Sigmoid colon (tissue), 7 donors: ENCODE measurements around the gene HOPX. TPM values are rescaled to one million over a fixed set of nuclear protein-coding genes. Genes with fewer than 3 reads are reported as not detected.

Source experiments
- DNase-seq: peaks from one replicate; pipeline ENCODE4 v3.0.0-alpha.2; 2019
- H3K27ac ChIP-seq, 4 donors: fragments of 200-600 bp; sonication (generic); one replicate each; pipeline ENCODE4 v1.5.1; 2016 to 2019; ENCODE audit warnings: mild to moderate bottlenecking in 1 of 4
- H3K27me3 ChIP-seq, 3 donors: fragments of 200-600 bp; sonication (generic); one replicate each; pipeline ENCODE4 v1.5.1; 2019; ENCODE audit warnings: mild to moderate bottlenecking in 1 of 3
- H3K36me3 ChIP-seq, 4 donors: fragments of 200-600 bp; sonication (generic); one replicate each; pipeline ENCODE4 v1.5.1; 2016 to 2019
- H3K4me1 ChIP-seq, 4 donors: fragments of 200-600 bp; sonication (generic); one replicate each; pipeline ENCODE4 v1.5.1; 2017 to 2019
- H3K4me3 ChIP-seq, 4 donors: fragments of 200-600 bp; sonication (generic); one replicate each; pipeline ENCODE4 v1.5.1; 2017 to 2019; ENCODE audit warnings: mild to moderate bottlenecking in 2 of 4, moderate library complexity in 1 of 4
- H3K9me3 ChIP-seq, 4 donors: fragments of 200-600 bp in 3 of 4; sonication (generic) in 3 of 4; one replicate each; pipeline versions ENCODE4 v1.5.1 to v1.6.1; 2013 to 2019
- CTCF ChIP-seq, 4 experiments: fragments of 450-650 bp in 3 of 4; fragments of 200-600 bp in 1 of 4; IDR thresholded peaks; one replicate each; pipeline ENCODE4 v1.5.1; 2016 to 2019; ENCODE audit warnings: antibody characterized with exemption in 4 of 4, mild to moderate bottlenecking in 3 of 4, moderate library complexity in 2 of 4
- EP300 ChIP-seq, 4 donors: sonication (generic); formaldehyde crosslinking; IDR thresholded peaks; one replicate each; pipeline ENCODE4 v1.6.1; 2017; ENCODE audit warnings: antibody characterized with exemption in 4 of 4
- POLR2A ChIP-seq, 2 donors: fragments of 450-650 bp; IDR thresholded peaks; one replicate each; pipeline ENCODE4 v1.6.1; 2016; ENCODE audit warnings: antibody characterized with exemption in 2 of 2, mild to moderate bottlenecking in 2 of 2, moderate library complexity in 2 of 2
- POLR2AphosphoS5 ChIP-seq, 4 donors: sonication (generic); formaldehyde crosslinking; IDR thresholded peaks; one replicate each; pipeline ENCODE4 v1.6.1; 2017; ENCODE audit warnings: antibody characterized with exemption in 4 of 4
- WGBS, 2 donors: extraction: QIAGEN DNeasy Blood & Tissue Kit; methylation state at CpG; one replicate each; pipeline ENCODE4 v1.1.7; 2013; 5-methylcytosine and 5-hydroxymethylcytosine counted together
- intact Hi-C: fragments of 100-400 bp; cut with DNase I; formaldehyde crosslinking; loops from one replicate; pipeline ENCODE4 v1.15.1; 2023
- polyA plus RNA-seq, 3 donors: library from polyadenylated mRNA; stranded (reverse); fragments of 200-250 nt; gene quantifications; one replicate each; pipeline ENCODE4 v1.2.3, GENCODE V29; 2013
- total RNA-seq, 4 donors: library from RNA; depleted of rRNA; stranded (reverse); fragments of >200 nt; gene quantifications; one replicate each; pipeline ENCODE4 v1.1.0, GENCODE V29; 2016
- donor health status: healthy with polysubstance abuse.
- donor health status: Bipolar disorder and iron deficiency.
- donor health status: healthy.

Gene HOPX
- total and polyA plus RNA-seq, 7 donors, result 2.5 to 57.9 (median 24.7) TPM

- Histone ChIP-seq H3K27ac (peak overlapping the region in 1 of 4 donors; percentile 93), H3K9me3 (no peaks in the 10 kb centered on the region), H3K4me1 (peaks cover 0 to 46% (median 35%) of the 10 kb centered on the region in 4 donors), H3K4me3 (no peak overlapping the region), H3K36me3 (peaks cover 0 to 17% (median 0%) of the 10 kb centered on the region in 4 donors), H3K27me3 (peaks cover 0 to 7% (median 0%) of the 10 kb centered on the region in 3 donors)
- TF ChIP-seq POLR2AphosphoS5 (IDR thresholded peaks at IDR 0.05) (no peak), POLR2A (IDR thresholded peaks at IDR 0.05) (no peak), CTCF (IDR thresholded peaks at IDR 0.05) (no peak), EP300 (IDR thresholded peaks at IDR 0.05) (no peak)
- no peak for DNase-seq
- intact Hi-C loops, result loop anchor here (5.0 to 10.0 kb wide), 3 partner anchors 38 to 247 kb away; partner anchors contain the start of genes PAICS, PPAT and REST
- WGBS, 2 donors, result 92% methylated on average over 1 of the region's 1 CpG
Observed at GRCh38 chr4:56659946-56660345, 21.1 kb downstream of the HOPX start.

- Histone ChIP-seq H3K9me3 (no peaks in the 10 kb centered on the region), H3K27me3 (peaks cover 0 to 7% (median 0%) of the 10 kb centered on the region in 3 donors), H3K4me1 (peaks cover 0 to 58% (median 49%) of the 10 kb centered on the region in 4 donors), H3K36me3 (peaks cover 0 to 10% (median 0%) of the 10 kb centered on the region in 4 donors), H3K4me3 (no peak overlapping the region), H3K27ac (peak overlapping the region in 3 of 4 donors; percentile 63 to 96 (median 93))
- no peak for TF ChIP-seq EP300 (IDR thresholded peaks at IDR 0.05)
- TF ChIP-seq POLR2AphosphoS5 (IDR thresholded peaks at IDR 0.05), result peak; percentile 42 to 68 (median 62)
- TF ChIP-seq POLR2A (IDR thresholded peaks at IDR 0.05), result no peak
- 37 to 58% methylated on average over 3 of the region's 3 CpGs for WGBS, 2 donors
- intact Hi-C loops, result loop anchor here (1.0 to 10.0 kb wide), 4 partner anchors 36 to 249 kb away; partner anchors contain the start of genes PAICS, PPAT and REST
- DNase-seq, result no peak
Observed at GRCh38 chr4:56658528-56658927, 22.6 kb downstream of the HOPX start.

GRCh38 chr4:56657818-56658217, 23.3 kb downstream of the HOPX start:
- intact Hi-C loops, result loop anchor here (1.0 to 10.0 kb wide), 5 partner anchors 36 to 249 kb away; partner anchors contain the start of genes PAICS, PPAT and REST
- Histone ChIP-seq H3K4me3 (no peak overlapping the region), H3K4me1 (peaks cover 0 to 64% (median 53%) of the 10 kb centered on the region in 4 donors), H3K27me3 (peaks cover 0 to 7% (median 0%) of the 10 kb centered on the region in 3 donors), H3K27ac (peak overlapping the region in 3 of 4 donors; percentile 63 to 96 (median 93)), H3K9me3 (no peaks in the 10 kb centered on the region), H3K36me3 (peaks cover 0 to 5% (median 0%) of the 10 kb centered on the region in 4 donors)
- WGBS, 2 donors, result 86 to 93% methylated on average over 4 of the region's 4 CpGs
- TF ChIP-seq POLR2A (IDR thresholded peaks at IDR 0.05) (no peak), EP300 (IDR thresholded peaks at IDR 0.05) (no peak), POLR2AphosphoS5 (IDR thresholded peaks at IDR 0.05) (no peak), CTCF (IDR thresholded peaks at IDR 0.05) (no peak)
- no peak for DNase-seq

- Histone ChIP-seq H3K9me3 (no peaks in the 10 kb centered on the region), H3K27ac (peak overlapping the region in 3 of 4 donors; percentile 63 to 96 (median 93)), H3K4me1 (peaks cover 0 to 64% (median 53%) of the 10 kb centered on the region in 4 donors), H3K27me3 (peaks cover 0 to 7% (median 0%) of the 10 kb centered on the region in 3 donors), H3K36me3 (no peaks in the 10 kb centered on the region), H3K4me3 (no peak overlapping the region)
- intact Hi-C loops, result loop anchor here (2.0 to 10.0 kb wide), 4 partner anchors 35 to 250 kb away; partner anchors contain the start of genes PAICS, PPAT and REST
- WGBS, 2 donors, result 55 to 78% methylated on average over 3 of the region's 3 CpGs
- no peak for DNase-seq
- no peak for TF ChIP-seq POLR2A (IDR thresholded peaks at IDR 0.05)
- TF ChIP-seq POLR2AphosphoS5 (IDR thresholded peaks at IDR 0.05), result no peak
- no peak for TF ChIP-seq CTCF (IDR thresholded peaks at IDR 0.05)
- TF ChIP-seq EP300 (IDR thresholded peaks at IDR 0.05), result no peak
Observed at GRCh38 chr4:56657128-56657527, 24.0 kb downstream of the HOPX start.

- TF ChIP-seq POLR2A (IDR thresholded peaks at IDR 0.05) (peak in 1 of 2 donors; percentile 19), CTCF (IDR thresholded peaks at IDR 0.05) (peak in 1 of 4 experiments; percentile 45), EP300 (IDR thresholded peaks at IDR 0.05) (no peak), POLR2AphosphoS5 (IDR thresholded peaks at IDR 0.05) (peak in 2 of 4 donors; percentile 28 to 55)
- Histone ChIP-seq H3K27ac (peak overlapping the region; percentile 59 to 96 (median 89)), H3K27me3 (peaks cover 0 to 7% (median 0%) of the 10 kb centered on the region in 3 donors), H3K4me1 (peaks cover 0 to 63% (median 53%) of the 10 kb centered on the region in 4 donors), H3K4me3 (peak overlapping the region; percentile 48 to 81 (median 60)), H3K9me3 (no peaks in the 10 kb centered on the region), H3K36me3 (no peaks in the 10 kb centered on the region)
- intact Hi-C loops, result loop anchor here (2.0 to 10.0 kb wide), 4 partner anchors 34 to 251 kb away; partner anchors contain the start of genes PAICS, PPAT and REST
- DNase-seq, result no peak
- 3 to 10% methylated on average over 19 of the region's 19 CpGs for WGBS, 2 donors
Observed at GRCh38 chr4:56656346-56656643, 24.8 kb downstream of the HOPX start.
